ENCODE results near the gene SHISA2.

Gene SHISA2

GRCh38 chr13:26047040-26047439 lies 4.8 kb downstream of the SHISA2 start:
- DNase-seq: no peak

- DNase-seq: no peak
These were observed 5.2 kb downstream of the SHISA2 start for GRCh38 chr13:26046639-26047038.

GRCh38 chr13:26045142-26045541 lies 6.7 kb downstream of the SHISA2 start:
- DNase-seq: no peak

- DNase-seq: no peak
These were observed 9.0 kb downstream of the SHISA2 start for GRCh38 chr13:26042785-26043184.

- no peak for DNase-seq
These were observed 10.4 kb downstream of the SHISA2 start for GRCh38 chr13:26041444-26041843.

- DNase-seq: no peak
These were observed 12.8 kb downstream of the SHISA2 start for GRCh38 chr13:26038931-26039475.

GRCh38 chr13:26037302-26037701 lies 14.5 kb downstream of the SHISA2 start:
- DNase-seq: peak; percentile 22

GRCh38 chr13:26036383-26036782 lies 15.4 kb downstream of the SHISA2 start:
- no peak for DNase-seq

- DNase-seq: no peak
These were observed 17.8 kb downstream of the SHISA2 start for GRCh38 chr13:26034018-26034417.

- DNase-seq: no peak
These were observed 21.5 kb downstream of the SHISA2 start for GRCh38 chr13:26030331-26030730.

- DNase-seq: no peak
These were observed 22.2 kb downstream of the SHISA2 start for GRCh38 chr13:26029581-26030136.

- DNase-seq: no peak
These were observed 25.6 kb downstream of the SHISA2 start for GRCh38 chr13:26026211-26026610.

- DNase-seq: no peak
These were observed 26.0 kb downstream of the SHISA2 start for GRCh38 chr13:26025771-26026170.

- DNase-seq: no peak
These were observed 26.6 kb downstream of the SHISA2 start for GRCh38 chr13:26025196-26025595.

- no peak for DNase-seq
These were observed 27.3 kb downstream of the SHISA2 start for GRCh38 chr13:26024558-26024957.

GRCh38 chr13:26022538-26023292 lies 29.1 kb downstream of the SHISA2 start:
- no peak for DNase-seq

- DNase-seq: no peak
These were observed 29.9 kb downstream of the SHISA2 start for GRCh38 chr13:26021956-26022355.

- DNase-seq: no peak
These were observed 30.3 kb downstream of the SHISA2 start for GRCh38 chr13:26021516-26021915.

- no peak for DNase-seq
These were observed 30.9 kb downstream of the SHISA2 start for GRCh38 chr13:26020891-26021290.

- no peak for DNase-seq
These were observed 31.6 kb downstream of the SHISA2 start for GRCh38 chr13:26019881-26020870.

GRCh38 chr13:26019251-26019650 lies 32.6 kb downstream of the SHISA2 start:
- no peak for DNase-seq

- DNase-seq: no peak
These were observed 33.7 kb downstream of the SHISA2 start for GRCh38 chr13:26017932-26018665.
